Upper lobe of left lung (tissue), 6 donors: Measurements from ENCODE around the gene AFG3L2. TPM values are rescaled to one million over a fixed set of nuclear protein-coding genes. Genes with fewer than 3 reads are reported as not detected.

Source experiments
- ATAC-seq, 2 donors: fragments of 200-7000 bp; cut with Tn5 transposase; one replicate each; pipeline ENCODE4 v1.9.1; 2022; ENCODE audit warnings: mild to moderate bottlenecking in 2 of 2, moderate library complexity in 2 of 2; ENCODE audit not compliant: low FRiP score in 2 of 2
- DNase-seq, 2 donors: peaks; one replicate each; pipeline ENCODE4 v3.0.0-alpha.2; 2019 to 2020
- H3K27ac ChIP-seq, 4 donors: fragments of 200-600 bp; sonication (generic); one replicate each; pipeline ENCODE4 v1.5.1; 2016 to 2019
- H3K27me3 ChIP-seq, 4 donors: fragments of 200-600 bp; sonication (generic); one replicate each; pipeline ENCODE4 v1.5.1; 2017 to 2019
- H3K36me3 ChIP-seq, 4 donors: fragments of 200-600 bp; sonication (generic); one replicate each; pipeline ENCODE4 v1.5.1; 2016 to 2019
- H3K4me1 ChIP-seq, 4 donors: fragments of 200-600 bp; sonication (generic); one replicate each; pipeline ENCODE4 v1.5.1; 2018 to 2019
- H3K4me3 ChIP-seq, 4 donors: fragments of 200-600 bp; sonication (generic); one replicate each; pipeline ENCODE4 v1.5.1; 2017 to 2019; ENCODE audit warnings: mild to moderate bottlenecking in 2 of 4, moderate library complexity in 1 of 4
- H3K9me3 ChIP-seq, 4 donors: fragments of 200-600 bp; sonication (generic); one replicate each; pipeline ENCODE4 v1.5.1; 2018 to 2019
- EP300 ChIP-seq, 4 donors: sonication (generic); formaldehyde crosslinking; IDR thresholded peaks; one replicate each; pipeline ENCODE4 v1.5.1; 2017; ENCODE audit warnings: antibody characterized with exemption in 4 of 4, control low read depth in 2 of 4
- POLR2A ChIP-seq, 4 donors: fragments of 450-650 bp; IDR thresholded peaks; one replicate each; pipeline ENCODE4 v1.5.1; 2016 to 2017; ENCODE audit warnings: antibody characterized with exemption in 4 of 4, mild to moderate bottlenecking in 2 of 4
- POLR2AphosphoS5 ChIP-seq, 2 donors: sonication (generic); formaldehyde crosslinking; IDR thresholded peaks; one replicate each; pipeline ENCODE4 v1.5.1; 2017; ENCODE audit warnings: antibody characterized with exemption in 2 of 2
- WGBS, 2 donors: methylation state at CpG; one replicate each; pipeline ENCODE4 v1.1.5; 2017 to 2018; 5-methylcytosine and 5-hydroxymethylcytosine counted together
- total RNA-seq, 6 donors: library from RNA; depleted of rRNA in 4 of 6; stranded (reverse); fragments of >200 nt in 4 of 6; gene quantifications; one replicate each; pipeline versions ENCODE4 v1.1.0 to v1.2.1, GENCODE V29; 2016 to 2021
- TF ChIP-seq, protein P1 (sequence below), 6 experiments: fragments of 450-650 bp in 4 of 6; fragments of 200-600 bp in 2 of 6; sonication (generic) in 2 of 6; IDR thresholded peaks; one replicate each; pipeline ENCODE4 v1.5.1; 2016 to 2019; ENCODE audit warnings: antibody characterized with exemption in 6 of 6
- donor health status: DM: no; HTN: no; CAD: no; lungs with moderate emphysema.
- donor health status: DM: no; HTN: yes; CAD: no; lungs with severe emphysema.

Gene AFG3L2
- total RNA-seq, 6 donors from 2014 or later: 31.3 to 55.6 (median 38.3) TPM

DNA sequence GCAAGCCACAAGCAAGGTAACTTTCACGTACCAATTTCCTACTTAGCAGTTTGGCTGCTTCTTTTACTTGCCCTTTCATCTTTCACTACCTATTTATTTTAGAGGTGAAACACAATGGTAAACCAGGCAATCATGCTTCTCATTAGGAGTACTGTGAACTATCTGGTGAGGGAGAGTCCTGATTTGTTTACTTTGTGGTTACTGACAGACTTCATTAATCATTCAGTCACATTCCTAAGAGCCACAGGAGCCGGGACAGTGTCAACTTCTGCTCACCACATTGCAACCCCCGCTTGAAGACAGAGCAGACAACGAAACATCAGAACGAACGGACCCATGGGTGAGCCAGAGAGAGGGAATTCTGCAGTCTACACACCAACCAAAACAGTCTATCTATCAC, 40.1 kb downstream of the AFG3L2 start:
- DNase-seq (no peak), ATAC-seq (no peak)
- Histone ChIP-seq H3K36me3 (peaks cover 7 to 93% (median 32%) of the 10 kb centered on the region in 4 donors), H3K4me3 (no peak overlapping the region), H3K9me3 (no peaks in the 10 kb centered on the region), H3K27me3 (no peaks in the 10 kb centered on the region), H3K4me1 (peaks cover 0 to 4% (median 0%) of the 10 kb centered on the region in 4 donors), H3K27ac (no peak overlapping the region)
- WGBS, 2 donors: 68 to 77% methylated on average over 6 of the region's 6 CpGs
- TF ChIP-seq POLR2AphosphoS5 (IDR thresholded peaks at IDR 0.05) (no peak), EP300 (IDR thresholded peaks at IDR 0.05) (no peak), POLR2A (IDR thresholded peaks at IDR 0.05) (no peak)
- TF ChIP-seq, protein P1, sequence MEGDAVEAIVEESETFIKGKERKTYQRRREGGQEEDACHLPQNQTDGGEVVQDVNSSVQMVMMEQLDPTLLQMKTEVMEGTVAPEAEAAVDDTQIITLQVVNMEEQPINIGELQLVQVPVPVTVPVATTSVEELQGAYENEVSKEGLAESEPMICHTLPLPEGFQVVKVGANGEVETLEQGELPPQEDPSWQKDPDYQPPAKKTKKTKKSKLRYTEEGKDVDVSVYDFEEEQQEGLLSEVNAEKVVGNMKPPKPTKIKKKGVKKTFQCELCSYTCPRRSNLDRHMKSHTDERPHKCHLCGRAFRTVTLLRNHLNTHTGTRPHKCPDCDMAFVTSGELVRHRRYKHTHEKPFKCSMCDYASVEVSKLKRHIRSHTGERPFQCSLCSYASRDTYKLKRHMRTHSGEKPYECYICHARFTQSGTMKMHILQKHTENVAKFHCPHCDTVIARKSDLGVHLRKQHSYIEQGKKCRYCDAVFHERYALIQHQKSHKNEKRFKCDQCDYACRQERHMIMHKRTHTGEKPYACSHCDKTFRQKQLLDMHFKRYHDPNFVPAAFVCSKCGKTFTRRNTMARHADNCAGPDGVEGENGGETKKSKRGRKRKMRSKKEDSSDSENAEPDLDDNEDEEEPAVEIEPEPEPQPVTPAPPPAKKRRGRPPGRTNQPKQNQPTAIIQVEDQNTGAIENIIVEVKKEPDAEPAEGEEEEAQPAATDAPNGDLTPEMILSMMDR (IDR thresholded peaks at IDR 0.05): no peak

DNA sequence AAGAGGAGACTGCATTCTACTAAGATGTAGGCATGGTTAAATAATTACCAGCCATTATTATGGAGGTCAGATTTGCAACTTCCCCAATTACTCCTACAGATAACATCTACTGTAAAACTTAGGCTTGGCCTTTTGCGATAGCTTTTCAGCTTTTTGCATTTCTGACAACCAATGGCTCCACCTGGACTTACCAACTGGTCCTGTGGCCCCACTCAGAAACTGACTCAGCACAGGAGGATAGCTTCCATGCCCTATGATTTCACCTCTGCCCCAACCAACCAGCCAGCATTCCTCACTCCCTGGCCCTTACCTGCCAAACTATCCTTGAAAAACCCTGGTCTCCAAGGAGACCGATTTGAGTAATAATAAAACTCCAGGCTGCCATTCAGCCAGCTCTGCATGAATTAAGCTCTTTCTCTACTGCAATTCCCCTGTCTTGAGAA, 40.8 kb downstream of the AFG3L2 start:
- Histone ChIP-seq H3K27me3 (no peaks in the 10 kb centered on the region), H3K9me3 (no peaks in the 10 kb centered on the region), H3K27ac (no peak overlapping the region), H3K4me1 (peaks cover 0 to 4% (median 0%) of the 10 kb centered on the region in 4 donors), H3K4me3 (no peak overlapping the region), H3K36me3 (peaks cover 7 to 90% (median 30%) of the 10 kb centered on the region in 4 donors)
- no peak for ATAC-seq
- DNase-seq: no peak
- WGBS, 2 donors: 86 to 95% methylated on average over 2 of the region's 2 CpGs
- no peak for TF ChIP-seq POLR2A (IDR thresholded peaks at IDR 0.05)

DNA sequence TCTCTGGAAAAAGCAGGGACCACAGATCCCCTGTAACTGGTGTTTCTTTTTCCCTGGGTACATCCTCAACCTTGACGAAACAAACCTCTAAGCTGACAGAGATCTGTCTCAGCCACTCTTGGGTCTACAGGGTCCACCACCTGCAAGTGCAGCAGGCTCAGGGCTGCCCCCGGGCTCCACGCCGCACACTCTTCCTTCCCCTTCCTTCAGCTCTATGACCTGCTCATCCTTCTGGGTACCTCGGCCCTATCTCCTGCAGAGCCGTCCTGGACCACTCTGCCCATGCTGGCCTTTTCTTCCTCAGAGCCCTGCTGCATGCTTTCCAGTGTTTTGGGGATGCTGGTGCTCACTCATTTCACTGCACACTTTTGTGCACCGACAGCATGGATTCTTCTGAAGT, 41.5 kb downstream of the AFG3L2 start:
- no peak for ATAC-seq
- no peak overlapping the region for H3K4me3 ChIP-seq
- peaks cover 7 to 88% (median 30%) of the 10 kb centered on the region in 4 donors for H3K36me3 ChIP-seq
- H3K27me3 ChIP-seq: no peaks in the 10 kb centered on the region
- H3K4me1 ChIP-seq: peaks cover 0 to 4% (median 0%) of the 10 kb centered on the region in 4 donors
- TF ChIP-seq POLR2AphosphoS5 (IDR thresholded peaks at IDR 0.05): no peak
- no peak for TF ChIP-seq EP300 (IDR thresholded peaks at IDR 0.05)
- TF ChIP-seq, protein P1 (IDR thresholded peaks at IDR 0.05): no peak
- no peak for TF ChIP-seq POLR2A (IDR thresholded peaks at IDR 0.05)
- no peak overlapping the region for H3K27ac ChIP-seq
- peak in 1 of 2 donors; percentile 54 for DNase-seq
- WGBS, 2 donors: 88 to 90% methylated on average over 7 of the region's 7 CpGs
- H3K9me3 ChIP-seq: no peaks in the 10 kb centered on the region

DNA sequence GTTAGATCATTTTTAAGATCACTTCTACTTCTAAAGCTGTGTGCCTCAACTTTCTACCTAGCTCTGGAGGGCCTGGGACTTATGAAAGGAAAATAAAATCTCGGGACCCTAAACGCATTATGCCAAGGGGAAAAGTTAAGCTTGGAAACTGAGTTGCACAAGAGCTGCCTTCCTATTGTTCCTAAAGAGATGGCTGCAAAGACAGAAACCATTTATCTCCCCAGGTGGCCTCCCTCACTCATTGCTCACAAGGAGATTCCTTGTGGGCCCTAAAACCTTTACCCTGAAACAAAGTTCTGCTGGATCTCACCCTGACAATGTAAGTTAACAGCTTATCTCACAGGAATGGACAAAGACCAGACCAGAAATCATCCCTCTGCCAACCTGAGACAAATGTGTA, 42.2 kb downstream of the AFG3L2 start:
- ATAC-seq: no peak
- no peak overlapping the region for H3K27ac ChIP-seq
- no peak for TF ChIP-seq EP300 (IDR thresholded peaks at IDR 0.05)
- TF ChIP-seq, protein P1 (IDR thresholded peaks at IDR 0.05): no peak
- TF ChIP-seq POLR2AphosphoS5 (IDR thresholded peaks at IDR 0.05): no peak
- TF ChIP-seq POLR2A (IDR thresholded peaks at IDR 0.05): no peak

DNA sequence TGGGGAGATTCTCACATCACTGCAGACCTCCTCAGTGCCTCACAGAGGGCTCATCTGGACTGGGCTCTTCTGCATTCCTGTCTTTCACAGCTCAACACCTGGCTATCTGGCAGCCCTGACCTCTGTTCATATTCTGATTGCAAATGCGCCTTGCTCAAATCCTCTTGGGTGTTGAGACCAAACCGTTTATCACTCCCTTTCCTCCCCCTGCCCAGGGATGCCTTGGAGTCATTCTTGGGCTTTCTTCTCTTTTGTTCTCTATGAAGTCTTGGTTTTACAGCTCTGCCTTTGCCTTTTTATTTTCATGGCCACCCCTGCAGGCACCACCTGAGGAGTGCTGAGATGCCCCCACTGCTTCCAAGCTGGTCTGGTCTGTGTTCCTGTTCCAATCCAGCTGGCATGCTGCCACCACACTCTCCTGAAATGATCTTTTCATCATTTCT, 42.6 kb downstream of the AFG3L2 start:
- H3K27me3 ChIP-seq: no peaks in the 10 kb centered on the region
- H3K9me3 ChIP-seq: no peaks in the 10 kb centered on the region
- DNase-seq (no peak), ATAC-seq (no peak)
- no peak overlapping the region for H3K4me3 ChIP-seq
- 80 to 86% methylated on average over 2 of the region's 2 CpGs for WGBS, 2 donors
- TF ChIP-seq, protein P1 (IDR thresholded peaks at IDR 0.05): no peak
- TF ChIP-seq POLR2A (IDR thresholded peaks at IDR 0.05) (no peak), EP300 (IDR thresholded peaks at IDR 0.05) (no peak), POLR2AphosphoS5 (IDR thresholded peaks at IDR 0.05) (no peak)
- H3K4me1 ChIP-seq: peaks cover 0 to 4% (median 0%) of the 10 kb centered on the region in 4 donors
- no peak overlapping the region for H3K27ac ChIP-seq
- peaks cover 7 to 85% (median 34%) of the 10 kb centered on the region in 4 donors for H3K36me3 ChIP-seq

More for the DNA sequence above, 42.2 kb downstream of the AFG3L2 start:
- Histone ChIP-seq H3K27me3 (no peaks in the 10 kb centered on the region), H3K9me3 (no peaks in the 10 kb centered on the region), H3K4me3 (no peak overlapping the region), H3K36me3 (peaks cover 7 to 85% (median 31%) of the 10 kb centered on the region in 4 donors), H3K4me1 (peaks cover 0 to 4% (median 0%) of the 10 kb centered on the region in 4 donors)
- no peak for DNase-seq
- 70 to 80% methylated on average over 2 of the region's 2 CpGs for WGBS, 2 donors
